ENCODE results near the gene KIAA1191. TPM values are rescaled to one million over a fixed set of nuclear protein-coding genes. Genes with fewer than 3 reads are reported as not detected.
"Not testable (repeated sequence)": the region's sequence is repeated elsewhere in the genome, so short reads cannot be mapped to it uniquely, and the experiment has no call there.

KIAA1191 gene
- total RNA-seq, 2 experiments from 2014 or later, result 33.3 to 41.2 TPM

DNA sequence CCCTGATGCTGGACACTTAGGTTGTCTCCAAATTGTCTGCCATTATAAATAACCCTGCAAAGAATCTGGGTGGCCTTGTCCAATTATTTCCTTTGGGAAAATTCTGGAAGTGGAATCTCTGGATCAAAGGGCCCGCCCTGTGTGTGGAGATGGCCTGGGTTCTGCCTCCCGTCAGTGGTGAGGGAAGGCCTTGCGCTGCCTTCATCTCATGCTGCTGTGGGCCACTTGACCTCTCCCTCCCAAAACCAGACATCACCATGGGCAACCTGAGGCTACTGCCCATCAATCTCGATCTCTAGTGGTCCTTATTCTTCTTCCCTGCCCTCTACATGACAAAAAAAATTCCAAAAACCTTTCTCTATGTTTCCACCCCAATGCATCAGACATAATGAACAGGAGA lies 48.2 kb upstream of the KIAA1191 start:
- Histone ChIP-seq H3K27ac (ENCODE audit: low read depth, low read length, poor library complexity, severe bottlenecking) (no peak overlapping the region), H3K9me3 (ENCODE audit: low read length) (no peaks in the 10 kb centered on the region), H3K36me3 (ENCODE audit: insufficient read depth, low read length) (peaks cover 22% of the 10 kb centered on the region; the same call in 1 of the 2 replicates), H4K20me1 (ENCODE audit: insufficient read depth, low read length) (no peaks in the 10 kb centered on the region), H3K4me1 (ENCODE audit: insufficient read depth, low read length, poor library complexity, severe bottlenecking) (peaks cover 7% of the 10 kb centered on the region), H3K4me2 (ENCODE audit: low read length) (no peak overlapping the region), H3K4me3 (ENCODE audit: low read depth, low read length, poor library complexity, severe bottlenecking) (no peak overlapping the region), H2AFZ (ENCODE audit: low read length) (no peak overlapping the region), H3K9me2 (ENCODE audit: insufficient read depth, low read length) (no peaks in the 10 kb centered on the region), H3K79me2 (ENCODE audit: insufficient read depth, low read depth, low read length) (no peaks in the 10 kb centered on the region)
- ChIA-PET POLR2A (interaction anchor here (0.7 kb wide), 1 partner anchor 15 kb away, joined by 5 read pairs; no protein-coding TSS in a partner anchor), CTCF (ENCODE audit: unreplicated experiment) (no interaction called here)
- TF ChIP-seq CTCF (conservative IDR thresholded peaks at IDR 0.05; ENCODE audit: low read length) (no peak), EZH2phosphoT487 (IDR thresholded peaks at IDR 0.05; ENCODE audit: borderline replicate concordance, low read depth, low read length) (no peak)
- no peak for DNase-seq (ENCODE audit: low spot score)
- BruUV-seq (replicated peaks), result no TSS peak
- intact Hi-C loops (cut with micrococcal nuclease; ENCODE audit: unreplicated experiment), result no loop called here

- Histone ChIP-seq H3K4me2 (ENCODE audit: low read length) (no peak overlapping the region), H3K36me3 (ENCODE audit: insufficient read depth, low read length) (peaks cover 22% of the 10 kb centered on the region; the same call in 1 of the 2 replicates), H3K9me2 (ENCODE audit: insufficient read depth, low read length) (no peaks in the 10 kb centered on the region), H3K79me2 (ENCODE audit: insufficient read depth, low read depth, low read length) (no peaks in the 10 kb centered on the region), H3K4me1 (ENCODE audit: insufficient read depth, low read length, poor library complexity, severe bottlenecking) (peaks cover 6% of the 10 kb centered on the region), H3K9me3 (ENCODE audit: low read length) (no peaks in the 10 kb centered on the region), H2AFZ (ENCODE audit: low read length) (no peak overlapping the region), H4K20me1 (ENCODE audit: insufficient read depth, low read length) (no peaks in the 10 kb centered on the region), H3K27ac (ENCODE audit: low read depth, low read length, poor library complexity, severe bottlenecking) (no peak overlapping the region), H3K4me3 (ENCODE audit: low read depth, low read length, poor library complexity, severe bottlenecking) (no peak overlapping the region)
- intact Hi-C loops (cut with micrococcal nuclease; ENCODE audit: unreplicated experiment), result no loop called here
- TF ChIP-seq CTCF (conservative IDR thresholded peaks at IDR 0.05; ENCODE audit: low read length) (no peak), EZH2phosphoT487 (IDR thresholded peaks at IDR 0.05; ENCODE audit: borderline replicate concordance, low read depth, low read length) (no peak)
- ChIA-PET POLR2A (interaction anchor here (0.6 to 1.0 kb wide), 4 partner anchors 15 to 1663 kb away, joined by 3 to 10 read pairs (median 4); partner anchors contain the start of gene KIAA1191), CTCF (ENCODE audit: unreplicated experiment) (no interaction called here)
- BruUV-seq (replicated peaks), result no TSS peak
- no peak for DNase-seq (ENCODE audit: low spot score)
Measured at GRCh38 chr5:176408590-176408989, 47.0 kb upstream of the KIAA1191 start.

DNA sequence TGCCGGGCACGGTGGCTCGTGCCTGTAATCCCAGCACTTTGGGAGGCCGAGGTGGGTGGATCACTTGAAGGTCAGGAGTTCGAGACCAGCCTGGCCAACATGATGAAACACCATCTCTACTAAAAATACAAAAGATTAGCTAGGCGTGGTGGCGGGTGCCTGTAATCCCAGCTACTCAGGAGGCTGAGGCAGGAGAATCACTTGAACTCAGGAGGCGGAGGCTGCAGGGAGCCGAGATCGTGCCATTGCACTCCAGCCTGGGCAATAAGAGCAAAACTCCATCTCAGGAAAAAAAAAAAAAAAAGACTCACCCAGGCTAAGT lies 46.6 kb upstream of the KIAA1191 start:
- H3K4me2 ChIP-seq (ENCODE audit: low read length); BruUV-seq (replicated peaks); H3K9me3 ChIP-seq (ENCODE audit: low read length); H2AFZ ChIP-seq (ENCODE audit: low read length); intact Hi-C loops (cut with micrococcal nuclease; ENCODE audit: unreplicated experiment); H4K20me1 ChIP-seq (ENCODE audit: insufficient read depth, low read length); H3K4me3 ChIP-seq (ENCODE audit: low read depth, low read length, poor library complexity, severe bottlenecking); H3K79me2 ChIP-seq (ENCODE audit: insufficient read depth, low read depth, low read length); H3K9me2 ChIP-seq (ENCODE audit: insufficient read depth, low read length); CTCF ChIA-PET (ENCODE audit: unreplicated experiment); H3K4me1 ChIP-seq (ENCODE audit: insufficient read depth, low read length, poor library complexity, severe bottlenecking); H3K27ac ChIP-seq (ENCODE audit: low read depth, low read length, poor library complexity, severe bottlenecking); DNase-seq (ENCODE audit: low spot score): not testable (repeated sequence)
- POLR2A ChIA-PET, result interaction anchor here (0.7 to 1.0 kb wide), 2 partner anchors 14 to 47 kb away, joined by 3 to 6 read pairs; partner anchors contain the start of gene KIAA1191
- H3K36me3 ChIP-seq (ENCODE audit: insufficient read depth, low read length), result peaks cover 22% of the 10 kb centered on the region; the same call in 1 of the 2 replicates
